ENCODE measurements around the gene NLRC3. TPM values are rescaled to one million over a fixed set of nuclear protein-coding genes. Genes with fewer than 3 reads are reported as not detected.
A peak's percentile ranks its signal among the peaks of the same experiment; 100 is the strongest.
"Not testable (repeated sequence)": the region's sequence is repeated elsewhere in the genome, so short reads cannot be mapped to it uniquely, and the experiment has no call there.

Gene NLRC3
- total and polyA plus RNA-seq, 9 donors: 0.10 to 1.3 (median 0.23) TPM

GRCh38 chr16:3527216-3527829 lies 49.9 kb downstream of the NLRC3 start:
- H3K27me3 ChIP-seq; H3K9me3 ChIP-seq; H3K4me1 ChIP-seq (ENCODE audit: insufficient read depth); H3K27ac ChIP-seq; intact Hi-C loops (cut with DNase I); H3K4me3 ChIP-seq; H3K36me3 ChIP-seq: not testable (repeated sequence)
- peak in 1 of 3 donors; percentile 42 for TF ChIP-seq CTCF (IDR thresholded peaks at IDR 0.05)
- 37 to 42% (median 41%) methylated on average over 12 of the region's 12 CpGs for WGBS, 3 donors
- DNase-seq: peak; percentile 78 to 87 (median 82)

GRCh38 chr16:3525951-3526350 lies 51.3 kb downstream of the NLRC3 start:
- Histone ChIP-seq H3K27me3 (no peaks in the 10 kb centered on the region), H3K4me3 (no peak overlapping the region), H3K36me3 (no peaks in the 10 kb centered on the region), H3K4me1 (ENCODE audit: insufficient read depth) (no peaks in the 10 kb centered on the region), H3K9me3 (no peaks in the 10 kb centered on the region), H3K27ac (no peak overlapping the region)
- TF ChIP-seq POLR2A (IDR thresholded peaks at IDR 0.05): no peak
- TF ChIP-seq CTCF (IDR thresholded peaks at IDR 0.05): no peak
- TF ChIP-seq EP300 (IDR thresholded peaks at IDR 0.05): no peak
- WGBS, 3 donors: 88 to 89% (median 88%) methylated on average over 5 of the region's 5 CpGs
- no peak for DNase-seq
- intact Hi-C loops (cut with DNase I): no loop called here

- WGBS, 3 donors: 96 to 97% (median 97%) methylated on average over 3 of the region's 3 CpGs
- Histone ChIP-seq H3K4me3 (no peak overlapping the region), H3K27me3 (no peaks in the 10 kb centered on the region), H3K36me3 (no peaks in the 10 kb centered on the region), H3K4me1 (ENCODE audit: insufficient read depth) (no peaks in the 10 kb centered on the region), H3K27ac (no peak overlapping the region), H3K9me3 (no peaks in the 10 kb centered on the region)
- intact Hi-C loops (cut with DNase I): no loop called here
- TF ChIP-seq POLR2A (IDR thresholded peaks at IDR 0.05): no peak
- no peak for TF ChIP-seq CTCF (IDR thresholded peaks at IDR 0.05)
- TF ChIP-seq EP300 (IDR thresholded peaks at IDR 0.05): no peak
- DNase-seq: no peak
Measured at GRCh38 chr16:3523281-3523680, 53.9 kb downstream of the NLRC3 start.

GRCh38 chr16:3520841-3521240 lies 56.4 kb downstream of the NLRC3 start:
- intact Hi-C loops (cut with DNase I): no loop called here
- H3K27me3 ChIP-seq: no peaks in the 10 kb centered on the region
- no peak overlapping the region for H3K4me3 ChIP-seq
- H3K4me1 ChIP-seq (ENCODE audit: insufficient read depth): no peaks in the 10 kb centered on the region
- H3K9me3 ChIP-seq: no peaks in the 10 kb centered on the region
- no peak for DNase-seq
- WGBS, 3 donors: 17 to 19% (median 19%) methylated on average over 8 of the region's 8 CpGs
- no peaks in the 10 kb centered on the region for H3K36me3 ChIP-seq
- TF ChIP-seq POLR2A (IDR thresholded peaks at IDR 0.05): no peak
- no peak for TF ChIP-seq CTCF (IDR thresholded peaks at IDR 0.05)
- TF ChIP-seq EP300 (IDR thresholded peaks at IDR 0.05): no peak
- H3K27ac ChIP-seq: no peak overlapping the region
